IMR-90 (cell line): Measurements from ENCODE around the gene KRTAP10-1. TPM values are rescaled to one million over a fixed set of nuclear protein-coding genes. Genes with fewer than 3 reads are reported as not detected.

ENCODE experiments used
- ATAC-seq: fragments of 200-7000 bp; cut with Tn5 transposase; 2 replicates; pipeline ENCODE4 v1.9.1; 2020; ENCODE audit warnings: low read depth, mild to moderate bottlenecking, moderate library complexity
- BruUV-seq: library from RNA; stranded (reverse); fragments of 400-500 nt; replicated peaks from 2 replicates; lab custom pipeline; 2021; lab: Mats Ljungman, UMichigan
- CTCF ChIA-PET: fragments of 300-600 bp; formaldehyde crosslinking; extraction: SDS; loops from one replicate; lab custom pipeline; 2021; ENCODE audit warnings: antibody characterized with exemption; lab: Yijun Ruan, JAX
- POLR2A ChIA-PET: fragments of 300-600 bp; sonication (Branson Sonifier 250); formaldehyde crosslinking; loops from one replicate; lab custom pipeline; 2022; ENCODE audit warnings: antibody characterized with exemption; ENCODE audit not compliant: unreplicated experiment; lab: Charles Lee
- DNase-seq: peaks from one replicate; pipeline ENCODE4 v3.0.0; 2013
- H2AFZ ChIP-seq: replicated peaks from 2 replicates; pipeline ENCODE3; 2013; ENCODE audit warnings: low read length, mild to moderate bottlenecking; ENCODE audit not compliant: poor library complexity
- H2AK5ac ChIP-seq: 2 replicates; pipeline ENCODE4 v1.6.1; 2013; ENCODE audit warnings: low read depth, low read length, inconsistent platforms
- H2AK9ac ChIP-seq: replicated peaks from 2 replicates; pipeline ENCODE3; 2013; ENCODE audit warnings: mild to moderate bottlenecking, low read depth, low read length, moderate library complexity; ENCODE audit not compliant: poor library complexity
- H2BK120ac ChIP-seq: 2 replicates; pipeline ENCODE4 v1.6.1; 2013; ENCODE audit warnings: low read depth, low read length, inconsistent platforms
- H2BK15ac ChIP-seq: 3 replicates; pipeline ENCODE4 v1.6.1; 2013; ENCODE audit warnings: low read depth, low read length, inconsistent platforms
- H2BK20ac ChIP-seq: 2 replicates; pipeline ENCODE4 v1.6.1; 2013; ENCODE audit warnings: low read depth, mild to moderate bottlenecking, inconsistent platforms, low read length, moderate library complexity
- H2BK5ac ChIP-seq: 2 replicates; pipeline ENCODE4 v1.6.1; 2013; ENCODE audit warnings: mild to moderate bottlenecking, low read depth, low read length, inconsistent platforms; ENCODE audit not compliant: poor library complexity, severe bottlenecking
- H3K14ac ChIP-seq: replicated peaks from 2 replicates; pipeline ENCODE4 v1.6.1; 2013; ENCODE audit warnings: low read depth, low read length, inconsistent platforms
- H3K18ac ChIP-seq: 2 replicates; pipeline ENCODE4 v1.6.1; 2013; ENCODE audit warnings: low read depth, low read length, control low read depth
- H3K23ac ChIP-seq: 2 replicates; pipeline ENCODE4 v1.6.1; 2013; ENCODE audit warnings: low read depth, low read length, inconsistent platforms
- H3K27ac ChIP-seq: 2 replicates; pipeline ENCODE4 v1.5.1; 2013; ENCODE audit warnings: mild to moderate bottlenecking, control low read depth, low read length; ENCODE audit not compliant: insufficient read depth
- H3K27me3 ChIP-seq: 2 replicates; pipeline ENCODE4 v1.6.1; 2013; ENCODE audit warnings: low read length; ENCODE audit not compliant: control insufficient read depth, insufficient read depth
- H3K36me3 ChIP-seq: 2 replicates; pipeline ENCODE4 v1.6.1; 2013; ENCODE audit warnings: low read length, mixed read lengths; ENCODE audit not compliant: control insufficient read depth, insufficient read depth
- H3K4ac ChIP-seq: 2 replicates; pipeline ENCODE4 v1.6.1; 2013; ENCODE audit warnings: low read depth, low read length, inconsistent platforms
- H3K4me1 ChIP-seq: 2 replicates; pipeline ENCODE4 v1.6.1; 2013; ENCODE audit warnings: low read length, mixed read lengths; ENCODE audit not compliant: control insufficient read depth, insufficient read depth
- H3K4me2 ChIP-seq: 2 replicates; pipeline ENCODE4 v1.6.1; 2013; ENCODE audit warnings: low read depth, mild to moderate bottlenecking, control low read depth, low read length, moderate library complexity
- H3K4me3 ChIP-seq: 2 replicates; pipeline ENCODE4 v1.5.1; 2013; ENCODE audit warnings: low read depth, mild to moderate bottlenecking, control low read depth, low read length, moderate library complexity; ENCODE audit not compliant: insufficient read depth
- H3K56ac ChIP-seq: 2 replicates; pipeline ENCODE4 v1.6.1; 2013; ENCODE audit warnings: low read length, inconsistent platforms; ENCODE audit not compliant: insufficient read depth; ENCODE audit errors: extremely low read depth
- H3K79me1 ChIP-seq, 2 experiments: 2 replicates each; pipeline ENCODE4 v1.6.1; 2013; ENCODE audit warnings: low read length in 2 of 2, inconsistent platforms in 1 of 2, low read depth in 1 of 2
- H3K9ac ChIP-seq: 2 replicates; pipeline ENCODE4 v1.6.1; 2013; ENCODE audit warnings: low read depth, low read length, control low read depth
- H3K9me1 ChIP-seq: 2 replicates; pipeline ENCODE4 v1.6.1; 2013; ENCODE audit warnings: low read length, inconsistent platforms; ENCODE audit not compliant: insufficient read depth
- H3K9me3 ChIP-seq: 2 replicates; pipeline ENCODE4 v1.6.1; 2013; ENCODE audit warnings: low read length; ENCODE audit not compliant: control insufficient read depth, insufficient read depth
- H4K20me1 ChIP-seq: 2 replicates; pipeline ENCODE4 v1.6.1; 2013; ENCODE audit warnings: low read length, inconsistent platforms; ENCODE audit not compliant: insufficient read depth
- H4K5ac ChIP-seq: 2 replicates; pipeline ENCODE4 v1.6.1; 2013; ENCODE audit warnings: mild to moderate bottlenecking, low read depth, low read length, control low read depth
- H4K8ac ChIP-seq, 2 experiments: 2 replicates each; pipeline ENCODE4 v1.6.1; 2013; ENCODE audit warnings: low read depth in 2 of 2, low read length in 2 of 2, control low read depth in 1 of 2, inconsistent platforms in 1 of 2
- H4K91ac ChIP-seq: 2 replicates; pipeline ENCODE4 v1.6.1; 2013; ENCODE audit warnings: low read depth, low read length, inconsistent platforms; ENCODE audit not compliant: insufficient read depth
- BHLHE40 ChIP-seq: fragments of 150-350 bp; IDR thresholded peaks from 2 replicates; pipeline ENCODE4 v1.6.1; 2016; ENCODE audit warnings: mild to moderate bottlenecking, low read depth, low read length
- CEBPB ChIP-seq: IDR thresholded peaks from 2 replicates; pipeline ENCODE4 v1.6.1; 2012; ENCODE audit warnings: low read depth, low read length, improper control_type of control experiment
- CHD1 ChIP-seq: IDR thresholded peaks from 2 replicates; pipeline ENCODE4 v1.6.1; 2012; ENCODE audit warnings: low read depth, low read length, improper control_type of control experiment
- CTCF ChIP-seq: conservative IDR thresholded peaks from 2 replicates; pipeline ENCODE4 v1.5.1; 2012; ENCODE audit warnings: mild to moderate bottlenecking, low read depth, low read length, improper control_type of control experiment
- ELK1 ChIP-seq: fragments of 150-350 bp; IDR thresholded peaks from 2 replicates; pipeline ENCODE4 v1.6.1; 2016; ENCODE audit warnings: low read depth, mild to moderate bottlenecking, low read length, moderate library complexity, borderline replicate concordance
- FOS ChIP-seq: fragments of 150-350 bp; IDR thresholded peaks from 2 replicates; pipeline ENCODE4 v1.6.1; 2016; ENCODE audit warnings: low read depth, low read length
- MAFK ChIP-seq: IDR thresholded peaks from 2 replicates; pipeline ENCODE4 v1.6.1; 2012; ENCODE audit warnings: low read depth, low read length, improper control_type of control experiment
- MAZ ChIP-seq: IDR thresholded peaks from 2 replicates; pipeline ENCODE4 v1.6.1; 2012; ENCODE audit warnings: low read depth, mild to moderate bottlenecking, low read length, improper control_type of control experiment, moderate library complexity, borderline replicate concordance
- MXI1 ChIP-seq: IDR thresholded peaks from 2 replicates; pipeline ENCODE4 v1.6.1; 2012; ENCODE audit warnings: low read depth, mild to moderate bottlenecking, low read length, moderate library complexity, borderline replicate concordance
- NFE2L2 ChIP-seq: fragments of 150-350 bp; IDR thresholded peaks from 2 replicates; pipeline ENCODE4 v1.6.1; 2016; ENCODE audit warnings: low read depth, mild to moderate bottlenecking, low read length
- POLR2A ChIP-seq: IDR thresholded peaks from 2 replicates; pipeline ENCODE4 v1.6.1; 2012; ENCODE audit warnings: mild to moderate bottlenecking, low read depth, low read length
- RAD21 ChIP-seq: IDR thresholded peaks from 2 replicates; pipeline ENCODE4 v1.6.1; 2012; ENCODE audit warnings: low read length, improper control_type of control experiment
- RCOR1 ChIP-seq: IDR thresholded peaks from 2 replicates; pipeline ENCODE4 v1.6.1; 2012; ENCODE audit warnings: mild to moderate bottlenecking, low read length, improper control_type of control experiment; ENCODE audit not compliant: insufficient replicate concordance
- RFX5 ChIP-seq: IDR thresholded peaks from 2 replicates; pipeline ENCODE4 v1.8.0; 2012; ENCODE audit warnings: low read depth, mild to moderate bottlenecking, low read length, moderate library complexity
- SMC3 ChIP-seq: fragments of 150-350 bp; IDR thresholded peaks from 2 replicates; pipeline ENCODE4 v1.6.1; 2016; ENCODE audit warnings: low read depth, mild to moderate bottlenecking, antibody characterized with exemption, low read length, moderate library complexity
- WGBS, 2 experiments: methylation state at CpG; one replicate each; pipeline versions ENCODE4 v1.1.5 to v1.1.7; 2013; ENCODE audit warnings: missing lambda C conversion rate in 2 of 2; ENCODE audit not compliant: insufficient read length in 1 of 2; ENCODE audit errors: extremely low coverage in 2 of 2; 5-methylcytosine and 5-hydroxymethylcytosine counted together
- dilution Hi-C: fragments of 300-500 bp; cut with HindIII; formaldehyde crosslinking; loops from one replicate; pipeline ENCODE4 v1.14.3; 2018; ENCODE audit warnings: low sequenced_read_pairs; ENCODE audit not compliant: unreplicated experiment
- in situ Hi-C: fragments of 300-500 bp; cut with MboI; formaldehyde crosslinking; loops from 3 replicates; pipeline ENCODE4 v1.14.3; 2019; ENCODE audit warnings: low sequenced_read_pairs, inconsistent platforms, mixed read lengths
- intact Hi-C: fragments of 100-400 bp; cut with micrococcal nuclease; formaldehyde crosslinking; loops from 2 replicates; pipeline ENCODE4 v1.10.0; 2022
- polyA plus RNA-seq, 3 experiments: library from polyadenylated mRNA; depleted of rRNA; stranded (reverse); fragments of >200 nt; gene quantifications; 2 replicates each; pipeline ENCODE4 v1.2.3, GENCODE V29; 2012; ENCODE audit warnings: low replicate concordance in 1 of 3
- total RNA-seq: library from RNA; depleted of rRNA; stranded (reverse); fragments of >200 nt; gene quantifications from 2 replicates; pipeline ENCODE4 v1.2.3, GENCODE V29; 2012

The KRTAP10-1 gene
- total and polyA plus RNA-seq, 2 of the 4 experiments (the other 2 are of a cell fraction) = not detected

GRCh38 chr21:44492567-44493385 lies 47.2 kb downstream of the KRTAP10-1 start:
- Histone ChIP-seq H3K27ac (no peak overlapping the region), H3K18ac (no peak overlapping the region), H3K9me1 (no peaks in the 10 kb centered on the region), H3K4me2 (no peak overlapping the region), H3K36me3 (no peaks in the 10 kb centered on the region), H2AFZ (no peak overlapping the region), H2AK9ac (peak overlapping the region; percentile 73), H2BK15ac (no peak overlapping the region), H4K20me1 (no peaks in the 10 kb centered on the region), H3K4me1 (no peaks in the 10 kb centered on the region), H4K91ac (no peak overlapping the region), H2BK120ac (no peak overlapping the region), H4K8ac (no peak overlapping the region), H3K27me3 (peaks cover 12% of the 10 kb centered on the region; the same call in 1 of the 2 replicates), H2BK5ac (no peak overlapping the region), H3K14ac (no peak overlapping the region), H3K79me1 (no peaks in the 10 kb centered on the region), H2AK5ac (no peak overlapping the region), H3K56ac (no peak overlapping the region), H3K4ac (no peak overlapping the region), H3K4me3 (no peak overlapping the region), H3K23ac (no peak overlapping the region), H3K9ac (no peak overlapping the region), H3K9me3 (peaks cover 24% of the 10 kb centered on the region), H4K5ac (no peak overlapping the region), H2BK20ac (no peak overlapping the region)
- POLR2A ChIA-PET = no interaction called here
- ATAC-seq = no peak
- WGBS, 2 experiments = no CpG with 5 or more reads among the region's 9 CpGs
- no peak for DNase-seq
- intact Hi-C loops = no loop called here
- CTCF ChIA-PET = no interaction called here
- BruUV-seq = no TSS peak
- in situ Hi-C loops = no loop called here
- dilution Hi-C loops = no loop called here
- no peak for TF ChIP-seq MXI1
- TF ChIP-seq MAZ = no peak
- TF ChIP-seq BHLHE40 = no peak
- TF ChIP-seq FOS = no peak
- TF ChIP-seq SMC3 = no peak
- TF ChIP-seq CTCF = no peak
- TF ChIP-seq ELK1 = no peak
- TF ChIP-seq RFX5 = no peak
- TF ChIP-seq POLR2A = no peak
- no peak for TF ChIP-seq NFE2L2
- no peak for TF ChIP-seq MAFK
- no peak for TF ChIP-seq CHD1
- no peak for TF ChIP-seq RAD21
- no peak for TF ChIP-seq RCOR1
- TF ChIP-seq CEBPB = no peak
